Mammary epithelial cell (primary cell): ENCODE data around the gene VWA3B.

Experiments
- CTCF ChIP-seq, 2 donors: IDR thresholded peaks in 1 of 2; conservative IDR thresholded peaks in 1 of 2; 2 replicates each; pipeline ENCODE4 v1.5.1; 2011 to 2012; ENCODE audit warnings: inconsistent platforms in 2 of 2, low read length in 2 of 2, mild to moderate bottlenecking in 2 of 2, control low read depth in 1 of 2, low read depth in 1 of 2; ENCODE audit not compliant: insufficient read depth in 1 of 2; ENCODE audit errors: extremely low read depth in 1 of 2
- EZH2 ChIP-seq: IDR thresholded peaks from 2 replicates; pipeline ENCODE4 v1.6.1; 2012; ENCODE audit warnings: low read length, inconsistent platforms, borderline replicate concordance

- no peak for TF ChIP-seq CTCF (conservative IDR thresholded peaks at IDR 0.05 in 1 of 2, IDR thresholded peaks at IDR 0.05 in 1 of 2; ENCODE audit: extremely low read depth in 1 of 2, insufficient read depth in 1 of 2, low read depth in 1 of 2, low read length in 2 of 2)
- no peak for TF ChIP-seq EZH2
These were observed 206.1 kb downstream of the VWA3B start for GRCh38 chr2:98293030-98293429.
